IMR-90 (cell line): ENCODE results near the gene CAND2. TPM values are rescaled to one million over a fixed set of nuclear protein-coding genes. Genes with fewer than 3 reads are reported as not detected.

Experiments
- ATAC-seq: fragments of 200-7000 bp; cut with Tn5 transposase; 2 replicates; pipeline ENCODE4 v1.9.1; 2020; ENCODE audit warnings: low read depth, mild to moderate bottlenecking, moderate library complexity
- BruUV-seq: library from RNA; stranded (reverse); fragments of 400-500 nt; replicated peaks from 2 replicates; lab custom pipeline; 2021; lab: Mats Ljungman, UMichigan
- CTCF ChIA-PET: fragments of 300-600 bp; formaldehyde crosslinking; extraction: SDS; loops from one replicate; lab custom pipeline; 2021; ENCODE audit warnings: antibody characterized with exemption; lab: Yijun Ruan, JAX
- POLR2A ChIA-PET: fragments of 300-600 bp; sonication (Branson Sonifier 250); formaldehyde crosslinking; loops from one replicate; lab custom pipeline; 2022; ENCODE audit warnings: antibody characterized with exemption; ENCODE audit not compliant: unreplicated experiment; lab: Charles Lee
- DNase-seq: peaks from one replicate; pipeline ENCODE4 v3.0.0; 2013
- H2AFZ ChIP-seq: replicated peaks from 2 replicates; pipeline ENCODE3; 2013; ENCODE audit warnings: low read length, mild to moderate bottlenecking; ENCODE audit not compliant: poor library complexity
- H2AK5ac ChIP-seq: 2 replicates; pipeline ENCODE4 v1.6.1; 2013; ENCODE audit warnings: low read depth, low read length, inconsistent platforms
- H2AK9ac ChIP-seq: replicated peaks from 2 replicates; pipeline ENCODE3; 2013; ENCODE audit warnings: mild to moderate bottlenecking, low read depth, low read length, moderate library complexity; ENCODE audit not compliant: poor library complexity
- H2BK120ac ChIP-seq: 2 replicates; pipeline ENCODE4 v1.6.1; 2013; ENCODE audit warnings: low read depth, low read length, inconsistent platforms
- H2BK15ac ChIP-seq: 3 replicates; pipeline ENCODE4 v1.6.1; 2013; ENCODE audit warnings: low read depth, low read length, inconsistent platforms
- H2BK20ac ChIP-seq: 2 replicates; pipeline ENCODE4 v1.6.1; 2013; ENCODE audit warnings: low read depth, mild to moderate bottlenecking, inconsistent platforms, low read length, moderate library complexity
- H2BK5ac ChIP-seq: 2 replicates; pipeline ENCODE4 v1.6.1; 2013; ENCODE audit warnings: mild to moderate bottlenecking, low read depth, low read length, inconsistent platforms; ENCODE audit not compliant: poor library complexity, severe bottlenecking
- H3K14ac ChIP-seq: replicated peaks from 2 replicates; pipeline ENCODE4 v1.6.1; 2013; ENCODE audit warnings: low read depth, low read length, inconsistent platforms
- H3K18ac ChIP-seq: 2 replicates; pipeline ENCODE4 v1.6.1; 2013; ENCODE audit warnings: low read depth, low read length, control low read depth
- H3K23ac ChIP-seq: 2 replicates; pipeline ENCODE4 v1.6.1; 2013; ENCODE audit warnings: low read depth, low read length, inconsistent platforms
- H3K27ac ChIP-seq: 2 replicates; pipeline ENCODE4 v1.5.1; 2013; ENCODE audit warnings: mild to moderate bottlenecking, control low read depth, low read length; ENCODE audit not compliant: insufficient read depth
- H3K27me3 ChIP-seq: 2 replicates; pipeline ENCODE4 v1.6.1; 2013; ENCODE audit warnings: low read length; ENCODE audit not compliant: control insufficient read depth, insufficient read depth
- H3K36me3 ChIP-seq: 2 replicates; pipeline ENCODE4 v1.6.1; 2013; ENCODE audit warnings: low read length, mixed read lengths; ENCODE audit not compliant: control insufficient read depth, insufficient read depth
- H3K4ac ChIP-seq: 2 replicates; pipeline ENCODE4 v1.6.1; 2013; ENCODE audit warnings: low read depth, low read length, inconsistent platforms
- H3K4me1 ChIP-seq: 2 replicates; pipeline ENCODE4 v1.6.1; 2013; ENCODE audit warnings: low read length, mixed read lengths; ENCODE audit not compliant: control insufficient read depth, insufficient read depth
- H3K4me2 ChIP-seq: 2 replicates; pipeline ENCODE4 v1.6.1; 2013; ENCODE audit warnings: low read depth, mild to moderate bottlenecking, control low read depth, low read length, moderate library complexity
- H3K4me3 ChIP-seq: 2 replicates; pipeline ENCODE4 v1.5.1; 2013; ENCODE audit warnings: low read depth, mild to moderate bottlenecking, control low read depth, low read length, moderate library complexity; ENCODE audit not compliant: insufficient read depth
- H3K56ac ChIP-seq: 2 replicates; pipeline ENCODE4 v1.6.1; 2013; ENCODE audit warnings: low read length, inconsistent platforms; ENCODE audit not compliant: insufficient read depth; ENCODE audit errors: extremely low read depth
- H3K79me1 ChIP-seq, 2 experiments: 2 replicates each; pipeline ENCODE4 v1.6.1; 2013; ENCODE audit warnings: low read length in 2 of 2, inconsistent platforms in 1 of 2, low read depth in 1 of 2
- H3K9ac ChIP-seq: 2 replicates; pipeline ENCODE4 v1.6.1; 2013; ENCODE audit warnings: low read depth, low read length, control low read depth
- H3K9me1 ChIP-seq: 2 replicates; pipeline ENCODE4 v1.6.1; 2013; ENCODE audit warnings: low read length, inconsistent platforms; ENCODE audit not compliant: insufficient read depth
- H3K9me3 ChIP-seq: 2 replicates; pipeline ENCODE4 v1.6.1; 2013; ENCODE audit warnings: low read length; ENCODE audit not compliant: control insufficient read depth, insufficient read depth
- H4K20me1 ChIP-seq: 2 replicates; pipeline ENCODE4 v1.6.1; 2013; ENCODE audit warnings: low read length, inconsistent platforms; ENCODE audit not compliant: insufficient read depth
- H4K5ac ChIP-seq: 2 replicates; pipeline ENCODE4 v1.6.1; 2013; ENCODE audit warnings: mild to moderate bottlenecking, low read depth, low read length, control low read depth
- H4K8ac ChIP-seq, 2 experiments: 2 replicates each; pipeline ENCODE4 v1.6.1; 2013; ENCODE audit warnings: low read depth in 2 of 2, low read length in 2 of 2, control low read depth in 1 of 2, inconsistent platforms in 1 of 2
- H4K91ac ChIP-seq: 2 replicates; pipeline ENCODE4 v1.6.1; 2013; ENCODE audit warnings: low read depth, low read length, inconsistent platforms; ENCODE audit not compliant: insufficient read depth
- BHLHE40 ChIP-seq: fragments of 150-350 bp; IDR thresholded peaks from 2 replicates; pipeline ENCODE4 v1.6.1; 2016; ENCODE audit warnings: mild to moderate bottlenecking, low read depth, low read length
- CHD1 ChIP-seq: IDR thresholded peaks from 2 replicates; pipeline ENCODE4 v1.6.1; 2012; ENCODE audit warnings: low read depth, low read length, improper control_type of control experiment
- FOS ChIP-seq: fragments of 150-350 bp; IDR thresholded peaks from 2 replicates; pipeline ENCODE4 v1.6.1; 2016; ENCODE audit warnings: low read depth, low read length
- MAZ ChIP-seq: IDR thresholded peaks from 2 replicates; pipeline ENCODE4 v1.6.1; 2012; ENCODE audit warnings: low read depth, mild to moderate bottlenecking, low read length, improper control_type of control experiment, moderate library complexity, borderline replicate concordance
- MXI1 ChIP-seq: IDR thresholded peaks from 2 replicates; pipeline ENCODE4 v1.6.1; 2012; ENCODE audit warnings: low read depth, mild to moderate bottlenecking, low read length, moderate library complexity, borderline replicate concordance
- NFE2L2 ChIP-seq: fragments of 150-350 bp; IDR thresholded peaks from 2 replicates; pipeline ENCODE4 v1.6.1; 2016; ENCODE audit warnings: low read depth, mild to moderate bottlenecking, low read length
- POLR2A ChIP-seq: IDR thresholded peaks from 2 replicates; pipeline ENCODE4 v1.6.1; 2012; ENCODE audit warnings: mild to moderate bottlenecking, low read depth, low read length
- RCOR1 ChIP-seq: IDR thresholded peaks from 2 replicates; pipeline ENCODE4 v1.6.1; 2012; ENCODE audit warnings: mild to moderate bottlenecking, low read length, improper control_type of control experiment; ENCODE audit not compliant: insufficient replicate concordance
- RFX5 ChIP-seq: IDR thresholded peaks from 2 replicates; pipeline ENCODE4 v1.8.0; 2012; ENCODE audit warnings: low read depth, mild to moderate bottlenecking, low read length, moderate library complexity
- SMC3 ChIP-seq: fragments of 150-350 bp; IDR thresholded peaks from 2 replicates; pipeline ENCODE4 v1.6.1; 2016; ENCODE audit warnings: low read depth, mild to moderate bottlenecking, antibody characterized with exemption, low read length, moderate library complexity
- WGBS, 2 experiments: methylation state at CpG; one replicate each; pipeline versions ENCODE4 v1.1.5 to v1.1.7; 2013; ENCODE audit warnings: missing lambda C conversion rate in 2 of 2; ENCODE audit not compliant: insufficient read length in 1 of 2; ENCODE audit errors: extremely low coverage in 2 of 2; 5-methylcytosine and 5-hydroxymethylcytosine counted together
- dilution Hi-C: fragments of 300-500 bp; cut with HindIII; formaldehyde crosslinking; loops from one replicate; pipeline ENCODE4 v1.14.3; 2018; ENCODE audit warnings: low sequenced_read_pairs; ENCODE audit not compliant: unreplicated experiment
- in situ Hi-C: fragments of 300-500 bp; cut with MboI; formaldehyde crosslinking; loops from 3 replicates; pipeline ENCODE4 v1.14.3; 2019; ENCODE audit warnings: low sequenced_read_pairs, inconsistent platforms, mixed read lengths
- intact Hi-C: fragments of 100-400 bp; cut with micrococcal nuclease; formaldehyde crosslinking; loops from 2 replicates; pipeline ENCODE4 v1.10.0; 2022
- polyA plus RNA-seq, 3 experiments: library from polyadenylated mRNA; depleted of rRNA; stranded (reverse); fragments of >200 nt; gene quantifications; 2 replicates each; pipeline ENCODE4 v1.2.3, GENCODE V29; 2012; ENCODE audit warnings: low replicate concordance in 1 of 3
- total RNA-seq: library from RNA; depleted of rRNA; stranded (reverse); fragments of >200 nt; gene quantifications from 2 replicates; pipeline ENCODE4 v1.2.3, GENCODE V29; 2012
- TF ChIP-seq, protein P1 (sequence below): fragments of 150-350 bp; IDR thresholded peaks from 2 replicates; pipeline ENCODE4 v1.6.1; 2017; ENCODE audit warnings: mild to moderate bottlenecking, antibody characterized with exemption, low read length, low read depth

Gene CAND2
- total and polyA plus RNA-seq, 2 of the 4 experiments (the other 2 are of a cell fraction) = 2.9 to 4.9 TPM

GRCh38 chr3:12755754-12756153, 40.7 kb upstream of the CAND2 start:
- no peak overlapping the region for H3K27ac ChIP-seq
- H3K14ac ChIP-seq = no peak overlapping the region
- H3K9me3 ChIP-seq = no peaks in the 10 kb centered on the region
- peaks cover 17% of the 10 kb centered on the region for H3K4me1 ChIP-seq
- no peak overlapping the region for H2AK5ac ChIP-seq
- no peaks in the 10 kb centered on the region for H4K20me1 ChIP-seq
- no peak overlapping the region for H2BK120ac ChIP-seq
- peaks cover 10% of the 10 kb centered on the region; the same call in 1 of the 2 replicates for H3K9me1 ChIP-seq
- dilution Hi-C loops (no loop called here), intact Hi-C loops (no loop called here), in situ Hi-C loops (no loop called here)
- ChIA-PET POLR2A (no interaction called here), CTCF (no interaction called here)
- no peaks in the 10 kb centered on the region for H3K79me1 ChIP-seq
- no peak overlapping the region for H2AK9ac ChIP-seq
- TF ChIP-seq POLR2A (no peak), FOS (no peak), MXI1 (no peak), NFE2L2 (no peak), BHLHE40 (no peak), MAZ (no peak), SMC3 (no peak), RFX5 (no peak), CHD1 (no peak), RCOR1 (no peak)
- TF ChIP-seq, protein P1, sequence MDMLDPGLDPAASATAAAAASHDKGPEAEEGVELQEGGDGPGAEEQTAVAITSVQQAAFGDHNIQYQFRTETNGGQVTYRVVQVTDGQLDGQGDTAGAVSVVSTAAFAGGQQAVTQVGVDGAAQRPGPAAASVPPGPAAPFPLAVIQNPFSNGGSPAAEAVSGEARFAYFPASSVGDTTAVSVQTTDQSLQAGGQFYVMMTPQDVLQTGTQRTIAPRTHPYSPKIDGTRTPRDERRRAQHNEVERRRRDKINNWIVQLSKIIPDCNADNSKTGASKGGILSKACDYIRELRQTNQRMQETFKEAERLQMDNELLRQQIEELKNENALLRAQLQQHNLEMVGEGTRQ = no peak
- no peak overlapping the region for H2BK20ac ChIP-seq
- H3K27me3 ChIP-seq = no peaks in the 10 kb centered on the region
- no peak overlapping the region for H3K56ac ChIP-seq
- ATAC-seq (no peak), DNase-seq (no peak)
- H3K4me2 ChIP-seq = no peak overlapping the region
- no peak overlapping the region for H3K23ac ChIP-seq
- H4K91ac ChIP-seq = no peak overlapping the region
- no peak overlapping the region for H3K4ac ChIP-seq
- H2BK5ac ChIP-seq = no peak overlapping the region
- no peak overlapping the region for H4K5ac ChIP-seq
- H3K4me3 ChIP-seq = no peak overlapping the region
- no peak overlapping the region for H4K8ac ChIP-seq
- WGBS, 2 experiments = no CpG with 5 or more reads among the region's 6 CpGs
- BruUV-seq = no TSS peak
- H2AFZ ChIP-seq = no peak overlapping the region
- H3K36me3 ChIP-seq = no peaks in the 10 kb centered on the region
- no peak overlapping the region for H3K18ac ChIP-seq
- no peak overlapping the region for H2BK15ac ChIP-seq
- no peak overlapping the region for H3K9ac ChIP-seq
